B cell (primary cell): Measurements from ENCODE around the gene GNAT3. TPM values are rescaled to one million over a fixed set of nuclear protein-coding genes. Genes with fewer than 3 reads are reported as not detected.

Experiments used
- ATAC-seq: fragments of 200-7000 bp; cut with Tn5 transposase; one replicate; pipeline ENCODE4 v1.10.0; 2021; ENCODE audit warnings: low read depth, mild to moderate bottlenecking, moderate number of reproducible peaks, moderate library complexity
- CTCF ChIA-PET: fragments of 350-600 bp; sonication (Branson Sonifier 250); formaldehyde crosslinking; loops from one replicate; lab custom pipeline; 2021; ENCODE audit warnings: antibody characterized with exemption, inconsistent platforms; lab: Charles Lee
- POLR2A ChIA-PET: fragments of 350-600 bp; sonication (Branson Sonifier 250); formaldehyde crosslinking; loops from one replicate; lab custom pipeline; 2021; ENCODE audit warnings: antibody characterized with exemption; lab: Charles Lee
- DNase-seq: peaks from one replicate; pipeline ENCODE4 v3.0.0; 2013
- H2AFZ ChIP-seq: 2 replicates; pipeline ENCODE4 v1.6.1; 2012; ENCODE audit warnings: mild to moderate bottlenecking, low read depth, low read length; ENCODE audit not compliant: insufficient read depth, poor library complexity, severe bottlenecking
- H3K27ac ChIP-seq, 2 donors: 1 replicate in 1 of 2; 2 replicates in 1 of 2; pipeline ENCODE4 v1.5.1; 2012 to 2013; ENCODE audit warnings: low read length in 2 of 2, mild to moderate bottlenecking in 2 of 2, moderate library complexity in 1 of 2
- H3K27me3 ChIP-seq, 4 experiments: fragments of 200-600 bp in 1 of 4; sonication (generic) in 1 of 4; replicated peaks in 1 of 4; 1 replicate in 2 of 4; 2 replicates in 2 of 4; pipeline versions ENCODE4 v1.6.1 to v1.7.0; 2013 to 2016; ENCODE audit warnings: low read length in 3 of 4, mild to moderate bottlenecking in 2 of 4, mixed read lengths in 1 of 4, moderate library complexity in 1 of 4; ENCODE audit not compliant: insufficient read depth in 4 of 4, control insufficient read depth in 3 of 4; ENCODE audit errors: control extremely low read depth in 1 of 4
- H3K36me3 ChIP-seq, 2 experiments: replicated peaks in 1 of 2; 1 replicate in 1 of 2; 2 replicates in 1 of 2; pipeline versions ENCODE4 v1.6.1 to v1.7.1; 2013; ENCODE audit warnings: low read length in 1 of 2; ENCODE audit not compliant: insufficient read depth in 2 of 2, control insufficient read depth in 1 of 2; ENCODE audit errors: control extremely low read depth in 1 of 2, extremely low read depth in 1 of 2
- H3K4me1 ChIP-seq, 2 donors: fragments of 200-600 bp in 1 of 2; sonication (generic) in 1 of 2; 1 replicate in 1 of 2; 2 replicates in 1 of 2; pipeline versions ENCODE4 v1.5.1 to v1.6.1; 2013 to 2017; ENCODE audit warnings: low read length in 2 of 2; ENCODE audit not compliant: control insufficient read depth in 2 of 2, insufficient read depth in 2 of 2
- H3K4me2 ChIP-seq: replicated peaks from 2 replicates; pipeline ENCODE3; 2012; ENCODE audit warnings: mild to moderate bottlenecking, low read depth, low read length; ENCODE audit not compliant: poor library complexity, severe bottlenecking
- H3K4me3 ChIP-seq, 5 experiments: fragments of 200-600 bp in 1 of 5; sonication (generic) in 1 of 5; 1 replicate in 3 of 5; 2 replicates in 2 of 5; pipeline versions ENCODE4 v1.5.1 to v1.7.0; 2011 to 2016; ENCODE audit warnings: low read length in 4 of 5, mild to moderate bottlenecking in 4 of 5, low read depth in 2 of 5, control low read depth in 1 of 5, moderate library complexity in 1 of 5; ENCODE audit not compliant: insufficient read depth in 1 of 5; ENCODE audit errors: control extremely low read depth in 1 of 5, extremely low read depth in 1 of 5
- H3K79me2 ChIP-seq: fragments of 200-600 bp; sonication (generic); one replicate; pipeline ENCODE4 v1.6.0; 2016; ENCODE audit warnings: low read length; ENCODE audit not compliant: control insufficient read depth, insufficient read depth
- H3K9ac ChIP-seq: fragments of 200-600 bp; sonication (generic); 2 replicates; pipeline ENCODE4 v1.6.1; 2017; ENCODE audit warnings: mild to moderate bottlenecking, low read length, moderate library complexity
- H3K9me3 ChIP-seq, 3 donors: one replicate each; pipeline versions ENCODE4 v1.6.1 to v1.7.1; 2013; ENCODE audit warnings: low read length in 2 of 3; ENCODE audit not compliant: control insufficient read depth in 2 of 3, insufficient read depth in 1 of 3; ENCODE audit errors: control extremely low read depth in 1 of 3
- H4K20me1 ChIP-seq: 2 replicates; pipeline ENCODE4 v1.6.0; 2012; ENCODE audit warnings: mild to moderate bottlenecking, low read length; ENCODE audit not compliant: insufficient read depth, control insufficient read depth, poor library complexity, severe bottlenecking
- H3K27ac Mint-ChIP-seq: one replicate; pipeline ENCODE4 v1.8.0; 2021; ENCODE audit warnings: mixed read lengths
- H3K27me3 Mint-ChIP-seq: one replicate; pipeline ENCODE4 v1.8.0; 2021; ENCODE audit warnings: mixed read lengths
- H3K4me1 Mint-ChIP-seq: one replicate; pipeline ENCODE4 v1.8.0; 2021; ENCODE audit warnings: mixed read lengths
- H3K4me3 Mint-ChIP-seq: one replicate; pipeline ENCODE4 v1.8.0; 2021; ENCODE audit warnings: mixed read lengths
- H3K9me3 Mint-ChIP-seq: one replicate; pipeline ENCODE4 v1.8.0; 2022; ENCODE audit warnings: mixed read lengths; ENCODE audit not compliant: insufficient read depth
- CTCF ChIP-seq: fragments of 200-600 bp; IDR thresholded peaks from one replicate; pipeline ENCODE4 v1.8.0; 2022; ENCODE audit warnings: antibody characterized with exemption, mild to moderate bottlenecking
- EZH2 ChIP-seq: IDR thresholded peaks from 2 replicates; pipeline ENCODE4 v1.6.1; 2012; ENCODE audit warnings: borderline replicate concordance, low read depth, mild to moderate bottlenecking, moderate library complexity, low read length; ENCODE audit not compliant: insufficient read depth, poor library complexity, severe bottlenecking
- WGBS: methylation state at CpG from one replicate; pipeline ENCODE4 v1.1.5; 2013; ENCODE audit warnings: missing lambda C conversion rate; ENCODE audit not compliant: insufficient coverage; 5-methylcytosine and 5-hydroxymethylcytosine counted together
- intact Hi-C: fragments of 100-400 bp; cut with micrococcal nuclease; formaldehyde crosslinking; loops from one replicate; pipeline ENCODE4 v1.10.0; 2022
- polyA plus RNA-seq: library from polyadenylated mRNA; depleted of rRNA; stranded (reverse); fragments of >200 nt; gene quantifications from 2 replicates; pipeline ENCODE4 v1.2.3, GENCODE V29; 2012
- total RNA-seq, 2 donors: library from RNA; stranded (reverse); fragments of 120-200 nt in 1 of 2; gene quantifications; 1 replicate in 1 of 2; 2 replicates in 1 of 2; pipeline versions ENCODE4 v1.2.3 to v1.2.4, GENCODE V29; 2013 to 2022

The GNAT3 gene
- total and polyA plus RNA-seq, 2 donors (not counting 1 experiment from before 2014, with no cell fraction given), result not detected

- Histone ChIP-seq H3K4me1 (no peaks in the 10 kb centered on the region), H3K36me3 (no peaks in the 10 kb centered on the region), H2AFZ (no peak overlapping the region), H3K4me2 (no peak overlapping the region), H3K4me3 (no peak overlapping the region), H4K20me1 (no peaks in the 10 kb centered on the region), H3K9me3 (no peaks in the 10 kb centered on the region), H3K27ac (no peak overlapping the region), H3K27me3 (no peaks in the 10 kb centered on the region), H3K79me2 (no peaks in the 10 kb centered on the region), H3K9ac (no peak overlapping the region)
- intact Hi-C loops, result no loop called here
- DNase-seq, result no peak
- H3K4me1 Mint-ChIP-seq, result no peaks in the 10 kb centered on the region
- ATAC-seq, result no peak
- no peak overlapping the region for H3K27ac Mint-ChIP-seq
- ChIA-PET CTCF (no interaction called here), POLR2A (no interaction called here)
- TF ChIP-seq EZH2 (no peak), CTCF (no peak)
- H3K4me3 Mint-ChIP-seq, result no peak overlapping the region
- H3K27me3 Mint-ChIP-seq, result no peaks in the 10 kb centered on the region
- WGBS, result 71% methylated on average over 1 of the region's 3 CpGs
- no peaks in the 10 kb centered on the region for H3K9me3 Mint-ChIP-seq
Measured at GRCh38 chr7:80413383-80413945, 98.4 kb downstream of the GNAT3 start.

GRCh38 chr7:80412842-80413241, 99.0 kb downstream of the GNAT3 start:
- H3K4me2 ChIP-seq, result no peak overlapping the region
- Mint-ChIP-seq H3K4me1 (no peaks in the 10 kb centered on the region), H3K4me3 (no peak overlapping the region), H3K27me3 (no peaks in the 10 kb centered on the region), H3K27ac (no peak overlapping the region), H3K9me3 (no peaks in the 10 kb centered on the region)
- DNase-seq (no peak), ATAC-seq (no peak)
- no peak overlapping the region for H2AFZ ChIP-seq
- TF ChIP-seq CTCF (no peak), EZH2 (no peak)
- H3K9ac ChIP-seq, result no peak overlapping the region
- no peaks in the 10 kb centered on the region for H3K4me1 ChIP-seq
- no peaks in the 10 kb centered on the region for H3K36me3 ChIP-seq
- H3K27me3 ChIP-seq, result no peaks in the 10 kb centered on the region
- WGBS, result no CpG with 5 or more reads among the region's 1 CpG
- CTCF ChIA-PET, result no interaction called here
- H4K20me1 ChIP-seq, result no peaks in the 10 kb centered on the region
- no peaks in the 10 kb centered on the region for H3K79me2 ChIP-seq
- intact Hi-C loops, result no loop called here
- no peak overlapping the region for H3K4me3 ChIP-seq
- H3K27ac ChIP-seq, result no peak overlapping the region
- no peaks in the 10 kb centered on the region for H3K9me3 ChIP-seq
- POLR2A ChIA-PET, result no interaction called here
